Fibroblast of lung (primary cell): ENCODE results near the gene RNASEH2A. TPM values are rescaled to one million over a fixed set of nuclear protein-coding genes. Genes with fewer than 3 reads are reported as not detected.
A peak's percentile ranks its signal among the peaks of the same experiment; 100 is the strongest.

Experiments used
- DNase-seq, 2 donors: peaks; one replicate each; pipeline versions ENCODE4 v3.0.0 to v3.0.0-alpha.2; 2010; ENCODE audit warnings: low read depth in 2 of 2
- H2AFZ ChIP-seq: 2 replicates; pipeline ENCODE4 v1.5.1; 2012; ENCODE audit warnings: low read length, control low read depth, inconsistent platforms
- H3K27ac ChIP-seq: 2 replicates; pipeline ENCODE4 v1.5.1; 2011; ENCODE audit warnings: low read length, control low read depth; ENCODE audit not compliant: insufficient read depth
- H3K27me3 ChIP-seq: 2 replicates; pipeline ENCODE4 v1.5.1; 2011; ENCODE audit warnings: mild to moderate bottlenecking, low read length; ENCODE audit not compliant: control insufficient read depth, insufficient read depth
- H3K36me3 ChIP-seq: 2 replicates; pipeline ENCODE4 v1.5.1; 2011; ENCODE audit warnings: low read length; ENCODE audit not compliant: control insufficient read depth, insufficient read depth
- H3K4me1 ChIP-seq: 2 replicates; pipeline ENCODE4 v1.5.1; 2011; ENCODE audit warnings: low read length; ENCODE audit not compliant: control insufficient read depth, insufficient read depth; ENCODE audit errors: extremely low read depth
- H3K4me2 ChIP-seq: 2 replicates; pipeline ENCODE4 v1.5.1; 2011; ENCODE audit warnings: low read length, control low read depth; ENCODE audit not compliant: insufficient read depth; ENCODE audit errors: extremely low read depth
- H3K4me3 ChIP-seq, 4 experiments: fragments of 200-600 bp in 1 of 4; sonication (generic) in 1 of 4; replicated peaks in 1 of 4; 2 replicates each; pipeline ENCODE4 v1.5.1; 2011 to 2016; ENCODE audit warnings: low read length in 4 of 4, low read depth in 3 of 4, mild to moderate bottlenecking in 3 of 4, control low read depth in 2 of 4, inconsistent platforms in 1 of 4, mixed read lengths in 1 of 4; ENCODE audit not compliant: insufficient read depth in 1 of 4; ENCODE audit errors: control extremely low read depth in 1 of 4
- H3K79me2 ChIP-seq: 2 replicates; pipeline ENCODE4 v1.5.1; 2012; ENCODE audit warnings: mild to moderate bottlenecking, low read length, inconsistent platforms; ENCODE audit not compliant: control insufficient read depth, insufficient read depth
- H3K9ac ChIP-seq: 2 replicates; pipeline ENCODE4 v1.5.1; 2011; ENCODE audit warnings: mild to moderate bottlenecking, low read length, control low read depth; ENCODE audit not compliant: insufficient read depth
- H3K9me3 ChIP-seq: 2 replicates; pipeline ENCODE4 v1.5.1; 2012; ENCODE audit warnings: low read depth, low read length; ENCODE audit not compliant: control insufficient read depth, insufficient read depth
- H4K20me1 ChIP-seq: 2 replicates; pipeline ENCODE4 v1.5.1; 2011; ENCODE audit warnings: low read length; ENCODE audit not compliant: control insufficient read depth, insufficient read depth; ENCODE audit errors: extremely low read depth
- CTCF ChIP-seq, 2 donors: IDR thresholded peaks in 1 of 2; conservative IDR thresholded peaks in 1 of 2; 1 replicate in 1 of 2; 2 replicates in 1 of 2; pipeline ENCODE4 v1.5.1; 2011 to 2012; ENCODE audit warnings: low read length in 2 of 2, control low read depth in 1 of 2, inconsistent platforms in 1 of 2, low read depth in 1 of 2, mild to moderate bottlenecking in 1 of 2
- EZH2 ChIP-seq: IDR thresholded peaks from 2 replicates; pipeline ENCODE4 v1.5.1; 2012; ENCODE audit warnings: low read length, control low read depth, mild to moderate bottlenecking; ENCODE audit errors: missing control alignments
- polyA plus RNA-seq, 2 donors: library from polyadenylated mRNA; depleted of rRNA in 1 of 2; stranded (reverse) in 1 of 2; unstranded in 1 of 2; fragments of >200 nt; gene quantifications; 2 replicates each; pipeline ENCODE4 v1.2.1, GENCODE V29; 2011 to 2012; ENCODE audit warnings: missing spikeins in 1 of 2
- total RNA-seq: library from RNA; depleted of rRNA; stranded (reverse); fragments of >200 nt; gene quantifications from 2 replicates; pipeline ENCODE4 v1.2.1, GENCODE V29; 2014

The RNASEH2A gene
- total and polyA plus RNA-seq, 2 donors (not counting 1 experiment from before 2014, with no cell fraction given), result 8.9 to 14.3 TPM

GRCh38 chr19:12763100-12763499 lies 43.3 kb upstream of the RNASEH2A start:
- Histone ChIP-seq H3K9ac (no peak overlapping the region), H3K27me3 (no peaks in the 10 kb centered on the region), H3K4me1 (no peaks in the 10 kb centered on the region), H3K27ac (no peak overlapping the region), H3K9me3 (no peaks in the 10 kb centered on the region), H2AFZ (no peak overlapping the region), H3K79me2 (no peaks in the 10 kb centered on the region), H3K36me3 (peaks cover 2% of the 10 kb centered on the region), H3K4me2 (no peak overlapping the region), H4K20me1 (no peaks in the 10 kb centered on the region), H3K4me3 (no peak overlapping the region)
- no peak for DNase-seq
- TF ChIP-seq EZH2 (no peak), CTCF (conservative IDR thresholded peaks at IDR 0.05 in 1 of 2, IDR thresholded peaks at IDR 0.05 in 1 of 2; ENCODE audit: low read depth in 1 of 2, low read length in 2 of 2) (no peak)

GRCh38 chr19:12764698-12765097 lies 41.7 kb upstream of the RNASEH2A start:
- TF ChIP-seq EZH2 (no peak), CTCF (conservative IDR thresholded peaks at IDR 0.05 in 1 of 2, IDR thresholded peaks at IDR 0.05 in 1 of 2; ENCODE audit: low read depth in 1 of 2, low read length in 2 of 2) (no peak)
- Histone ChIP-seq H3K79me2 (no peaks in the 10 kb centered on the region), H3K4me3 (no peak overlapping the region), H3K4me2 (no peak overlapping the region), H3K27me3 (no peaks in the 10 kb centered on the region), H3K4me1 (no peaks in the 10 kb centered on the region), H3K9ac (no peak overlapping the region), H3K27ac (no peak overlapping the region), H4K20me1 (no peaks in the 10 kb centered on the region), H2AFZ (no peak overlapping the region), H3K9me3 (no peaks in the 10 kb centered on the region), H3K36me3 (peaks cover 2% of the 10 kb centered on the region)
- no peak for DNase-seq

- no peak for TF ChIP-seq EZH2
- TF ChIP-seq CTCF (conservative IDR thresholded peaks at IDR 0.05 in 1 of 2, IDR thresholded peaks at IDR 0.05 in 1 of 2; ENCODE audit: low read depth in 1 of 2, low read length in 2 of 2), result peak; percentile 55 to 69
- Histone ChIP-seq H3K9me3 (no peaks in the 10 kb centered on the region), H3K27ac (no peak overlapping the region), H3K36me3 (peaks cover 2% of the 10 kb centered on the region), H3K4me2 (peak overlapping the region; percentile 62), H4K20me1 (no peaks in the 10 kb centered on the region), H3K27me3 (no peaks in the 10 kb centered on the region), H3K4me1 (no peaks in the 10 kb centered on the region), H3K79me2 (no peaks in the 10 kb centered on the region), H2AFZ (peak overlapping the region; percentile 58), H3K4me3 (peak overlapping the region; percentile 41 to 60 (median 48)), H3K9ac (no peak overlapping the region)
- DNase-seq, result peak in 1 of 2 donors; percentile 80
These were observed 40.3 kb upstream of the RNASEH2A start for GRCh38 chr19:12766051-12766521.
